GM12878 (cell line): ENCODE data around the gene HIVEP2. TPM values are rescaled to one million over a fixed set of nuclear protein-coding genes. Genes with fewer than 3 reads are reported as not detected.
A peak's percentile ranks its signal among the peaks of the same experiment; 100 is the strongest.

Source experiments
- ATAC-seq: fragments of 200-7000 bp; cut with Tn5 transposase; 3 replicates; pipeline ENCODE4 v1.9.1; 2020; ENCODE audit warnings: mild to moderate bottlenecking, moderate library complexity
- BruUV-seq: library from RNA; stranded (reverse); fragments of 400-500 nt; replicated peaks from 2 replicates; lab custom pipeline; 2021; lab: Mats Ljungman, UMichigan
- CTCF ChIA-PET: fragments of 300-600 bp; sonication (Branson Sonifier 250); formaldehyde crosslinking; extraction: SDS; loops from one replicate; lab custom pipeline; 2021; ENCODE audit warnings: inconsistent platforms; lab: Yijun Ruan, JAX
- POLR2A ChIA-PET: fragments of 350-600 bp; formaldehyde crosslinking; extraction: SDS; loops from one replicate; lab custom pipeline; 2021; ENCODE audit warnings: inconsistent platforms; lab: Charles Lee
- RAD21 ChIA-PET: fragments of 300-600 bp; sonication (Branson Sonifier 250); formaldehyde crosslinking; loops from one replicate; lab custom pipeline; 2023; ENCODE audit warnings: antibody characterized with exemption; ENCODE audit not compliant: unreplicated experiment; lab: Charles Lee
- SMC1A ChIA-PET: fragments of 300-600 bp; sonication (Branson Sonifier 250); formaldehyde crosslinking; loops from one replicate; lab custom pipeline; 2023; ENCODE audit not compliant: unreplicated experiment, uncharacterized antibody; lab: Charles Lee
- DNase-seq: peaks from one replicate; pipeline ENCODE4 v3.0.0-alpha.2; 2011; ENCODE audit warnings: low read depth, low spot score
- FAIRE-seq: peaks from 3 replicates; lab custom pipeline; 2011; peaks lifted over from hg19 to GRCh38; lab: Jason Lieb, UNC
- H2AFZ ChIP-seq: 2 replicates; pipeline ENCODE4 v1.6.0; 2011; ENCODE audit warnings: low read depth, low read length, control low read depth; ENCODE audit not compliant: control insufficient read depth
- H3K27ac ChIP-seq: 2 replicates; pipeline ENCODE4 v1.5.1; 2011; ENCODE audit warnings: control low read depth; ENCODE audit not compliant: control insufficient read depth, insufficient read depth
- H3K27me3 ChIP-seq, 2 experiments: replicated peaks in 1 of 2; 2 replicates each; pipeline versions ENCODE4 v1.6.0 to v1.6.1; 2011; ENCODE audit warnings: low read length in 1 of 2; ENCODE audit not compliant: control insufficient read depth in 2 of 2, insufficient read depth in 2 of 2
- H3K36me3 ChIP-seq, 2 experiments: 2 replicates each; pipeline ENCODE4 v1.5.1; 2011; ENCODE audit warnings: low read length in 1 of 2; ENCODE audit not compliant: control insufficient read depth in 2 of 2, insufficient read depth in 2 of 2
- H3K4me1 ChIP-seq: 2 replicates; pipeline ENCODE4 v1.6.1; 2011; ENCODE audit warnings: mild to moderate bottlenecking, low read length, moderate library complexity, mixed read lengths; ENCODE audit not compliant: control insufficient read depth, insufficient read depth
- H3K4me2 ChIP-seq: 2 replicates; pipeline ENCODE4 v1.6.0; 2011; ENCODE audit warnings: control low read depth; ENCODE audit not compliant: control insufficient read depth, insufficient read depth
- H3K4me3 ChIP-seq: fragments of 200-600 bp; sonication (generic); 2 replicates; pipeline ENCODE4 v1.5.1; 2016
- H3K79me2 ChIP-seq: 2 replicates; pipeline ENCODE4 v1.6.0; 2011; ENCODE audit warnings: low read length; ENCODE audit not compliant: control insufficient read depth, insufficient read depth
- H3K9ac ChIP-seq: 2 replicates; pipeline ENCODE4 v1.8.0; 2011; ENCODE audit warnings: low read length, control low read depth, mixed read lengths; ENCODE audit not compliant: control insufficient read depth, insufficient read depth
- H3K9me3 ChIP-seq: replicated peaks from 3 replicates; pipeline ENCODE4 v1.5.1; 2011; ENCODE audit warnings: mild to moderate bottlenecking, low read length; ENCODE audit not compliant: control insufficient read depth, insufficient read depth
- H4K20me1 ChIP-seq: 2 replicates; pipeline ENCODE4 v1.6.0; 2011; ENCODE audit not compliant: control insufficient read depth, insufficient read depth
- E2F4 ChIP-seq: IDR thresholded peaks from 2 replicates; pipeline ENCODE4 v1.6.1; 2012; ENCODE audit warnings: low read depth, low read length, improper control_type of control experiment
- GATAD2B ChIP-seq: fragments of 450-650 bp; conservative IDR thresholded peaks from 2 replicates; pipeline ENCODE4 v1.6.1; 2017; ENCODE audit warnings: low read depth, mild to moderate bottlenecking, moderate library complexity
- NRF1 ChIP-seq: conservative IDR thresholded peaks from 2 replicates; pipeline ENCODE4 v1.6.1; 2011; ENCODE audit warnings: mild to moderate bottlenecking, low read depth, low read length, improper control_type of control experiment
- POU2F2 ChIP-seq: IDR thresholded peaks from 3 replicates; pipeline ENCODE4 v1.6.1; 2011; ENCODE audit warnings: low read depth, mild to moderate bottlenecking, low read length, borderline replicate concordance
- WRNIP1 ChIP-seq: IDR thresholded peaks from 2 replicates; pipeline ENCODE4 v1.6.1; 2011; ENCODE audit warnings: low read depth, low read length, improper control_type of control experiment, borderline replicate concordance
- ZBTB40 ChIP-seq: fragments of 450-650 bp; IDR thresholded peaks from 2 replicates; pipeline ENCODE4 v1.6.1; 2016; ENCODE audit warnings: mild to moderate bottlenecking, moderate library complexity, borderline replicate concordance
- WGBS: methylation state at CpG from one replicate; pipeline ENCODE4 v1.1.6; 2016; ENCODE audit warnings: low lambda C conversion rate; ENCODE audit not compliant: insufficient replicate concordance, insufficient coverage; ENCODE audit errors: missing lambda C conversion rate; 5-methylcytosine and 5-hydroxymethylcytosine counted together
- in situ Hi-C: fragments of 300-500 bp; cut with MboI; formaldehyde crosslinking; loops from 9 replicates; pipeline ENCODE4 v1.14.3; 2018; ENCODE audit warnings: mixed read lengths
- intact Hi-C: fragments of 100-400 bp; cut with micrococcal nuclease; formaldehyde crosslinking; loops from one replicate; pipeline ENCODE4 v1.14.2; 2022; ENCODE audit not compliant: unreplicated experiment
- polyA plus RNA-seq, 11 experiments: library from polyadenylated mRNA; depleted of rRNA in 4 of 11; unstranded in 6 of 11; stranded (reverse) in 5 of 11; fragments of >200 nt; fragmentation: Nextera tagmentation in 4 of 11; fragmentation: Illumina TruSeq in 1 of 11; extraction: Ambion mirVana in 4 of 11; extraction: Trizol in 1 of 11; gene quantifications; 1 replicate in 1 of 11; 2 replicates in 10 of 11; pipeline versions ENCODE4 v1.2.1 to v1.2.3, GENCODE V29; 2011 to 2016; ENCODE audit warnings: inconsistent platforms in 2 of 11, missing spikeins in 2 of 11, low read depth in 1 of 11
- total RNA-seq, 4 experiments: library from RNA; depleted of rRNA in 3 of 4; stranded (reverse); fragments of >200 nt in 3 of 4; fragmentation: Illumina TruSeq in 1 of 4; extraction: Trizol in 1 of 4; gene quantifications; 2 replicates each; pipeline versions ENCODE4 v1.2.1 to v1.2.3, GENCODE V29; 2013 to 2021

Gene HIVEP2
- total and polyA plus RNA-seq, 10 of the 15 experiments (the other 5 are each of a cell fraction or from before 2014, with no cell fraction given): 1.2 to 15.7 (median 10.2) TPM

- no peak for DNase-seq
- no peak for ATAC-seq
- no TSS peak for BruUV-seq
- FAIRE-seq: no peak
- Histone ChIP-seq H3K9ac (no peak overlapping the region), H3K27ac (peak overlapping the region; percentile 88), H2AFZ (no peak overlapping the region), H3K4me1 (peaks cover 40% of the 10 kb centered on the region), H3K9me3 (peaks cover 4% of the 10 kb centered on the region), H3K27me3 (no peaks in the 10 kb centered on the region), H3K79me2 (peaks cover 49% of the 10 kb centered on the region), H3K4me2 (0 out of 2 replicates have a peak overlapping the region, but pooled peaks have one; percentile 10), H4K20me1 (no peaks in the 10 kb centered on the region), H3K36me3 (no peaks in the 10 kb centered on the region)
- SMC1A ChIA-PET: interaction anchor here (0.6 to 16.8 kb wide), 16 partner anchors 8 to 105 kb away, joined by 3 to 449 read pairs (median 18); no protein-coding TSS in a partner anchor
- 68% methylated on average over 6 of the region's 6 CpGs for WGBS
- intact Hi-C loops: loop anchor here (5.0 kb wide), 1 partner anchor 36 kb away; no protein-coding TSS in a partner anchor
- CTCF ChIA-PET: interaction anchor here (0.6 to 10.6 kb wide), 11 partner anchors 9 to 128 kb away, joined by 3 to 108 read pairs (median 6); no protein-coding TSS in a partner anchor
- in situ Hi-C loops: no loop called here
- POLR2A ChIA-PET: interaction anchor here (0.6 to 5.8 kb wide), 13 partner anchors 10 to 125 kb away, joined by 3 to 67 read pairs (median 5); no protein-coding TSS in a partner anchor
- TF ChIP-seq WRNIP1 (0 out of 2 replicates have a peak, but pooled peaks have one; percentile 68), GATAD2B (no peak)
- TF ChIP-seq, all 136 proteins: peak for 1
- no peak overlapping the region for H3K4me3 ChIP-seq
- RAD21 ChIA-PET: interaction anchor here (0.5 to 15.5 kb wide), 16 partner anchors 17 to 128 kb away, joined by 3 to 374 read pairs (median 10); no protein-coding TSS in a partner anchor
Measured at GRCh38 chr6:142821164-142821716, 123.7 kb downstream of the HIVEP2 start.

GRCh38 chr6:142820338-142821051 lies 124.5 kb downstream of the HIVEP2 start:
- BruUV-seq: TSS peak; percentile 95
- RAD21 ChIA-PET: interaction anchor here (0.9 to 15.5 kb wide), 23 partner anchors 16 to 210 kb away, joined by 3 to 374 read pairs (median 6); no protein-coding TSS in a partner anchor
- FAIRE-seq: no peak
- no peak for TF ChIP-seq POU2F2
- TF ChIP-seq NRF1: no peak
- TF ChIP-seq E2F4: no peak
- no peak for TF ChIP-seq ZBTB40

More at GRCh38 chr6:142820338-142821051, 124.5 kb downstream of the HIVEP2 start:
- no peaks in the 10 kb centered on the region for H3K27me3 ChIP-seq
- no peak overlapping the region for H2AFZ ChIP-seq
- H4K20me1 ChIP-seq: no peaks in the 10 kb centered on the region
- CTCF ChIA-PET: interaction anchor here (0.6 to 10.6 kb wide), 17 partner anchors 9 to 206 kb away, joined by 3 to 108 read pairs (median 4); no protein-coding TSS in a partner anchor
- peak overlapping the region; percentile 71 for H3K9ac ChIP-seq
- intact Hi-C loops: loop anchor here (1.0 to 5.0 kb wide), 2 partner anchors 22 to 37 kb away; no protein-coding TSS in a partner anchor
- peaks cover 49% of the 10 kb centered on the region for H3K79me2 ChIP-seq
- POLR2A ChIA-PET: interaction anchor here (0.6 to 5.8 kb wide), 19 partner anchors 9 to 126 kb away, joined by 3 to 67 read pairs (median 5); no protein-coding TSS in a partner anchor
- H3K4me1 ChIP-seq: peaks cover 40% of the 10 kb centered on the region
- no peaks in the 10 kb centered on the region for H3K36me3 ChIP-seq
- peak overlapping the region; percentile 88 for H3K27ac ChIP-seq
- ATAC-seq: peak; percentile 44
- H3K4me2 ChIP-seq: peak overlapping the region; percentile 88
- no peak for DNase-seq
- 59% methylated on average over 4 of the region's 4 CpGs for WGBS
- peak overlapping the region; percentile 3; the same call in 1 of the 2 replicates for H3K4me3 ChIP-seq
- SMC1A ChIA-PET: interaction anchor here (0.8 to 16.8 kb wide), 34 partner anchors 8 to 208 kb away, joined by 3 to 449 read pairs (median 6); no protein-coding TSS in a partner anchor
- in situ Hi-C loops: no loop called here
- H3K9me3 ChIP-seq: peaks cover 4% of the 10 kb centered on the region
